SK-N-SH treated with all-trans-retinoic acid at 6 μM for 48 hours (cell line): ENCODE results near the gene WRAP73.

Source experiments
- ARNTL ChIP-seq: fragments of 450-650 bp; formaldehyde crosslinking; IDR thresholded peaks from 2 replicates; pipeline ENCODE4 v1.5.0; 2020; ENCODE audit warnings: low read depth, mild to moderate bottlenecking, moderate library complexity, borderline replicate concordance
- CSRNP3 ChIP-seq: fragments of 250-450 bp; sonication (Bioruptor Pico); IDR thresholded peaks from 2 replicates; pipeline ENCODE4 v1.5.1; 2021; ENCODE audit warnings: mild to moderate bottlenecking, moderate library complexity
- GLIS3 ChIP-seq: fragments of 250-450 bp; sonication (Bioruptor Pico); IDR thresholded peaks from 2 replicates; pipeline ENCODE4 v1.5.0; 2020; ENCODE audit warnings: mild to moderate bottlenecking, moderate library complexity
- PATZ1 ChIP-seq: fragments of 250-450 bp; sonication (Bioruptor Pico); IDR thresholded peaks from 2 replicates; pipeline ENCODE4 v1.8.0; 2020; ENCODE audit warnings: mild to moderate bottlenecking, moderate library complexity, borderline replicate concordance
- POU6F1 ChIP-seq: fragments of 250-450 bp; sonication (Bioruptor Pico); IDR thresholded peaks from 2 replicates; pipeline ENCODE4 v1.8.0; 2021; ENCODE audit warnings: low read depth, mild to moderate bottlenecking, moderate library complexity, borderline replicate concordance
- TCF4 ChIP-seq: fragments of 250-450 bp; sonication (Bioruptor Pico); IDR thresholded peaks from 2 replicates; pipeline ENCODE4 v1.8.0; 2021; ENCODE audit warnings: mild to moderate bottlenecking, moderate library complexity, borderline replicate concordance
- TOX ChIP-seq: fragments of 250-450 bp; sonication (Bioruptor Pico); IDR thresholded peaks from 2 replicates; pipeline ENCODE4 v1.8.0; 2021; ENCODE audit warnings: mild to moderate bottlenecking, moderate library complexity, borderline replicate concordance
- ZC3H10 ChIP-seq: fragments of 250-450 bp; sonication (Bioruptor Pico); IDR thresholded peaks from 2 replicates; pipeline ENCODE4 v1.5.1; 2021; ENCODE audit warnings: mild to moderate bottlenecking, moderate library complexity
- ZFP3 ChIP-seq: fragments of 250-450 bp; sonication (Bioruptor Pico); IDR thresholded peaks from 2 replicates; pipeline ENCODE4 v1.5.0; 2020; ENCODE audit warnings: mild to moderate bottlenecking, moderate library complexity
- ZNF70 ChIP-seq: fragments of 450-650 bp; formaldehyde crosslinking; IDR thresholded peaks from 2 replicates; pipeline ENCODE4 v1.5.0; 2020; ENCODE audit warnings: mild to moderate bottlenecking, moderate library complexity

- TF ChIP-seq GLIS3 (CRISPR knock-in tag): no peak
- TF ChIP-seq ZC3H10 (CRISPR knock-in tag): no peak
- no peak for TF ChIP-seq ZFP3 (CRISPR knock-in tag)
- no peak for TF ChIP-seq CSRNP3
- no peak for TF ChIP-seq POU6F1
- no peak for TF ChIP-seq ARNTL (CRISPR knock-in tag)
- TF ChIP-seq TOX: no peak
- no peak for TF ChIP-seq PATZ1 (CRISPR knock-in tag)
- no peak for TF ChIP-seq ZNF70 (CRISPR knock-in tag)
- TF ChIP-seq TCF4 (CRISPR knock-in tag): no peak
Measured at GRCh38 chr1:3594706-3595377, 55.1 kb downstream of the WRAP73 start.
